Measurements from ENCODE around the gene CPXM1. TPM values are rescaled to one million over a fixed set of nuclear protein-coding genes. Genes with fewer than 3 reads are reported as not detected.

CPXM1 gene
- total RNA-seq, 1 donor from 2014 or later, result 155 TPM

DNA sequence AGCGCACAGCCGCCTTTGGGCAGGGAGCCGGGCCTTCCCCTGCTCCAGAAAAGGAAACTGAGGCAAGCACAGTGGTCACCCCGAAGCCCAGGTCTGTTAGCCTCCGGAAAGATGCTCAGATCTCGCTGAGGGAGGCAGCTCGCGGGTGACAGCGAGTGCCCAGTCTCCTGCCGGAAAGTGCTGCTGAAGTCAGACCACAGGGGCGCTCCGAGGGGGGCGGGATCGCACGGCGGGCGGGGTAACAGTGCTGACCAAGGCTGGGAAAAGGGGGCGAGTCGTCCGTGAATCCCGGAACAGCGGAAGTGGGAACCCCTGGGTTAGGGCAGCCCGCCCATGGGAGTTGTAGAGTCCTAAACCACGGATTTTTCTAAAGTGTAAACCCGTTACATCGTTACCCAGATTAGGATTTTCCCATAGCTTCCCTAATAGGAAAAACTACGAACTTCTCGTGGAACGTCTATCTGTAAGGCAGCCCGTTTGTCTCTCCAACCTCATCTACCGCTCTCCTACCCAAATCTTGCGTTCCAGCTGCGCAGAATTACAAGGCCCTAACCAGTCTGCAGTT, 40.6 kb upstream of the CPXM1 start:
- no peaks in the 10 kb centered on the region for H3K27me3 Mint-ChIP-seq (ENCODE audit: low read depth)
- no peaks in the 10 kb centered on the region for H3K9me3 Mint-ChIP-seq
- peak overlapping the region; percentile 83 for H3K4me3 Mint-ChIP-seq
- H3K4me1 Mint-ChIP-seq, result peaks cover 18% of the 10 kb centered on the region
- H3K27ac Mint-ChIP-seq, result peak overlapping the region; percentile 47
- peaks cover 6% of the 10 kb centered on the region for H3K36me3 Mint-ChIP-seq
- TF ChIP-seq, protein P1, sequence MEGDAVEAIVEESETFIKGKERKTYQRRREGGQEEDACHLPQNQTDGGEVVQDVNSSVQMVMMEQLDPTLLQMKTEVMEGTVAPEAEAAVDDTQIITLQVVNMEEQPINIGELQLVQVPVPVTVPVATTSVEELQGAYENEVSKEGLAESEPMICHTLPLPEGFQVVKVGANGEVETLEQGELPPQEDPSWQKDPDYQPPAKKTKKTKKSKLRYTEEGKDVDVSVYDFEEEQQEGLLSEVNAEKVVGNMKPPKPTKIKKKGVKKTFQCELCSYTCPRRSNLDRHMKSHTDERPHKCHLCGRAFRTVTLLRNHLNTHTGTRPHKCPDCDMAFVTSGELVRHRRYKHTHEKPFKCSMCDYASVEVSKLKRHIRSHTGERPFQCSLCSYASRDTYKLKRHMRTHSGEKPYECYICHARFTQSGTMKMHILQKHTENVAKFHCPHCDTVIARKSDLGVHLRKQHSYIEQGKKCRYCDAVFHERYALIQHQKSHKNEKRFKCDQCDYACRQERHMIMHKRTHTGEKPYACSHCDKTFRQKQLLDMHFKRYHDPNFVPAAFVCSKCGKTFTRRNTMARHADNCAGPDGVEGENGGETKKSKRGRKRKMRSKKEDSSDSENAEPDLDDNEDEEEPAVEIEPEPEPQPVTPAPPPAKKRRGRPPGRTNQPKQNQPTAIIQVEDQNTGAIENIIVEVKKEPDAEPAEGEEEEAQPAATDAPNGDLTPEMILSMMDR (IDR thresholded peaks at IDR 0.05; ENCODE audit: unreplicated experiment), result no peak
- peak in 1 of 2 experiments; percentile 63 for DNase-seq (ENCODE audit: low spot score in 2 of 2, unreplicated experiment in 2 of 2)

DNA sequence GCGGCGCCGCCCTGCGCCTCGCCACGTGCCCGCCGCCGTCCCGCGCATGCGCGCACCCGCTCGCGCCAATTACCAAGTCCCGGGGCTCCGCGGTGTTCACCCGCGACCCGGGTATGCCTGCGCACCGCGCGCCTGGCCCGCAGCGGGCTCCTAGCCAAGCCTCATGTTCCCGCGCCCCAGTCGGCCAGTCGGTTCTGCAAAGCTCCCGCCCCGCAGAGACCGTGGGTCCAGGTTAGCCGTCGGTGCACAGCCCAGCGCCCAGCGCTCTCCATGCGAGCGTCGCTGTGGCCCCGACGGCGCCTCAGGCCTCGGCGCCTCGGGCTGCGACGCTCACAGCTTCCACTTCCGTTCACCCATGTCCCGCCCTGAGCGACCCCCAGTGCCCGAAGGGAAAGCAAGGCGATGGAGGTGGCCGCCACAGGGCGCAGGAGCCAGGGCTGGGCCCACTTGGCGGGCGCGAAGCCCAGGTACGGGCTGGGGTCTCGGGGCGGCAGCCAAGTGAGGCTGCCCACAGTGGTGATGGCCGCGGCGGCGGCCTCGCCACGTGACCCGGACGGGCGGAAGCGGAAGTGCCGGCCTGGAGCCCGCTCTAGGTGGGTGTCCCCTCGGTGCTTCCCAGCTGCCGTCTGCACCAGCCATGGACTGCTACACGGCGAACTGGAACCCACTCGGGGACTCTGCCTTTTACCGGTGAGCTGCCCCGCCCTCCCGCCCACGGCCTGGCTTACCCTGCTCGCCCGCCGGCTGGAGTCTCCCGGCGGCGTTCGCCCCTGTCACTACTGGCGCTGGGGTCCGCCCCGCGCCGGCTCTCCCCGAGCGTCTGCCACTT, 39.9 kb upstream of the CPXM1 start, which contains the start of the genes PCED1A and VPS16:
PCED1A (minus strand) TSS at position 518 of the 829 bp plus-strand sequence. CDS start 743 bp downstream, outside the sequence.
VPS16 (plus strand) TSS at position 608 of the 829 bp plus-strand sequence; CDS start at position 638, 30 bp downstream.
- Mint-ChIP-seq H3K4me3 (peak within 1 kb of the TSS; percentile 83), H3K27ac (peak within 1 kb of the TSS; percentile 76), H3K9me3 (no peaks in the 10 kb centered on the region), H3K27me3 (ENCODE audit: low read depth) (no peaks in the 10 kb centered on the region), H3K4me1 (peaks cover 18% of the 10 kb centered on the region), H3K36me3 (peaks cover 6% of the 10 kb centered on the region)
- TF ChIP-seq, protein P1 (IDR thresholded peaks at IDR 0.05; ENCODE audit: unreplicated experiment), result no peak
- DNase-seq (ENCODE audit: low spot score in 2 of 2, unreplicated experiment in 2 of 2), result peak; percentile 72 to 87

DNA sequence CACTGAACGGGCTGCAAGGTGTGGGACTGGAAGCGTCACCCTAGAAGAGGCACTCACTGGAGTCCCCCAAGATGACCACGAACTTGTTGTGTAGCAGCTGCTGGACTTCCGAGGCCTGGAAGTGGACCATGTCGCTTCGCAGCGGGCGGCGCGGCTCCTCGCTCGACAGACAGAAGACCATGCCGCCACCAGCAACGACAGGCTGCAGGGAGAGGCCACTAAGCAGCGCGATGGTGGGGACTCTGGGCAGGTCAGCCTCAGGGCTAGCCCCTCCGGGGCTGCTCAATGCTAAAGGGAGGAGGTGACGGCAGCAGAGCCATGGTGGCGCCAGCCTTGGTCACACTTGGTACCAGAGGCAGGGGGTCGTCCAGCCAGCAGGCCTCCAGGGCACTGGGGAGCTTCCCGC, 39.3 kb upstream of the CPXM1 start:
- TF ChIP-seq, protein P1 (IDR thresholded peaks at IDR 0.05; ENCODE audit: unreplicated experiment), result no peak
- H3K4me1 Mint-ChIP-seq, result peaks cover 18% of the 10 kb centered on the region

DNA sequence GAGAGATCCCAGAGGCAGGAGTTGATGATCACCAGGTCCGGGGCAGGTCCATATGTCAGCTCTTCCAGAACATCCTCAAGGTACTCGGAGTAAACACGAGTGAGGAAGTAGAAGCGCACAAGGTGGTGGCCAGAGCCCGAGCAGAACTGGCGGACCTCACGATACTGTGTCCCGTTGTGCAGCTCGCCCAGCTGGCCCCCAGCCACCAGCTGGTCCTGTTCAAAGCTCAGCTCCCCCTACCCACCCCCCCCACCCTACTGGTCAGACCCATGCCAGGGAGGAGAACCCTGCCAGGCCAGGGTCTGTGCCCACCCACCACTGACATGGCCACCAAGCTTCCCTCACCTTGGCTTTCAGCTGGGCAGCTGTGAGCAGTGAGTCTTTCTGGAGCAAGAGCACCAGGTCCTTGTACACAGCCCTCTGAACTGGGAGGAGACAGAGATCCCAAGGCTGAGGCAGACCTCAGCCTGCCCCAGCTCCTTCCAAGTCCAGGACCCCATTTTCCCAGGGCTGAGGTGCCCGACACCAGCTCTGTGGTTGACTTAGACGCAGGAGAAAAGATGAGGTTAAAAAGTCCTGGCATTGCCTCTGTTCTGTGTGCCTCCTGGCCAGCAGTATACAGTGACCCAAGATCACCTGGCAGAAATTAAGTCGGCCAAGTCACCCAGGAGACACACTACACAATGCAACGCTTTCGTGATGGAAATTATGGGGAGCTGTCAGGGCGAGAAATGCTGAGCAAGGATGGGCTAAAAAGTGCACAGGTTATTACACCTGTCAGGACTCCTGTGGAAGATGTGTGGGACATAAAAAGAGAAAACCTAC, 38.6 kb upstream of the CPXM1 start:
- peak overlapping the region; percentile 66 for H3K4me3 Mint-ChIP-seq
- no peaks in the 10 kb centered on the region for H3K9me3 Mint-ChIP-seq
- H3K27me3 Mint-ChIP-seq (ENCODE audit: low read depth), result no peaks in the 10 kb centered on the region
- peaks cover 18% of the 10 kb centered on the region for H3K4me1 Mint-ChIP-seq
- TF ChIP-seq, protein P1 (IDR thresholded peaks at IDR 0.05; ENCODE audit: unreplicated experiment), result no peak
- H3K36me3 Mint-ChIP-seq, result peaks cover 17% of the 10 kb centered on the region
- DNase-seq (ENCODE audit: low spot score in 2 of 2, unreplicated experiment in 2 of 2), result no peak
- H3K27ac Mint-ChIP-seq, result peak overlapping the region; percentile 76

More for the DNA sequence above, 39.3 kb upstream of the CPXM1 start:
- Mint-ChIP-seq H3K27me3 (ENCODE audit: low read depth) (no peaks in the 10 kb centered on the region), H3K36me3 (peaks cover 11% of the 10 kb centered on the region), H3K4me3 (peak overlapping the region; percentile 66), H3K27ac (peak overlapping the region; percentile 76), H3K9me3 (no peaks in the 10 kb centered on the region)
- DNase-seq (ENCODE audit: low spot score in 2 of 2, unreplicated experiment in 2 of 2), result no peak

DNA sequence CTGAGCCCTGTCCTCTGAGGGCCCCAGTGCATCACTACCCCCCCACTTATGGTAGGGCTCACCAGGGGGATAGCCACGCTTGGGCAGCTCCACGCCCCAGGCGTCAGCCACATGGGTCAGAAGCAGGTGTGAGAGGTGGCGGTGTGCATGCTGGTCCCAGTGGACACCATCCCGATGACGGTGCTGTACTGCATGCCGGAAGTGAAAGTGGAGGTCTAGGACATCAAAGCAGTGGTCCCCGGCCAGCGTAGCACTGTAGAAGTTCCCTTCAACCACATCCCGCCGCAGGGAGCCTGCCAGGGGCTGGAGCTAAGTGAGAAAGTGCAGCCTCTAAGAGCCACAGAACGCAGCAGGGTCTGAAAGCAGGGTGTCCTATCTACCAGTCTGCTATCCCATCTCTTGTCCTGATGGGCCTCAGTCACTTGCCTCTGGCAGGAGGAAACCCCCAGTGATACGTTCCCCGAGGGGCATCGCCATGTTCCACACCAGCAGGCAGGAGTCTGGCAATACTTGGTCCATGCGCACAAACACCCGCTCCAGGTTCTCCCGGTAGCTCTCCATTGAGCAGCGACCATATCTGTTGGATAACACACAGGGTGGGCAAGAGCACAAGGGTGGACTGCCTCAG, 37.9 kb upstream of the CPXM1 start:
- DNase-seq (ENCODE audit: low spot score in 2 of 2, unreplicated experiment in 2 of 2), result no peak
- no peak overlapping the region for H3K27ac Mint-ChIP-seq
- no peaks in the 10 kb centered on the region for H3K9me3 Mint-ChIP-seq
- peak overlapping the region; percentile 46 for H3K4me3 Mint-ChIP-seq
- H3K4me1 Mint-ChIP-seq, result peaks cover 14% of the 10 kb centered on the region
- H3K36me3 Mint-ChIP-seq, result peaks cover 17% of the 10 kb centered on the region
- no peaks in the 10 kb centered on the region for H3K27me3 Mint-ChIP-seq (ENCODE audit: low read depth)
- TF ChIP-seq, protein P1 (IDR thresholded peaks at IDR 0.05; ENCODE audit: unreplicated experiment), result no peak

All from mesothelial cell of epicardium (in vitro differentiated cells).